SK-N-DZ (cell line): ENCODE measurements around the gene TMEM217.
A peak's percentile ranks its signal among the peaks of the same experiment; 100 is the strongest.
"Not testable (repeated sequence)": the region's sequence is repeated elsewhere in the genome, so short reads cannot be mapped to it uniquely, and the experiment has no call there.

Experiments used
- DNase-seq: peaks from one replicate; pipeline ENCODE4 v3.0.0-alpha.2; 2015; ENCODE audit warnings: low spot score

Gene TMEM217

DNA sequence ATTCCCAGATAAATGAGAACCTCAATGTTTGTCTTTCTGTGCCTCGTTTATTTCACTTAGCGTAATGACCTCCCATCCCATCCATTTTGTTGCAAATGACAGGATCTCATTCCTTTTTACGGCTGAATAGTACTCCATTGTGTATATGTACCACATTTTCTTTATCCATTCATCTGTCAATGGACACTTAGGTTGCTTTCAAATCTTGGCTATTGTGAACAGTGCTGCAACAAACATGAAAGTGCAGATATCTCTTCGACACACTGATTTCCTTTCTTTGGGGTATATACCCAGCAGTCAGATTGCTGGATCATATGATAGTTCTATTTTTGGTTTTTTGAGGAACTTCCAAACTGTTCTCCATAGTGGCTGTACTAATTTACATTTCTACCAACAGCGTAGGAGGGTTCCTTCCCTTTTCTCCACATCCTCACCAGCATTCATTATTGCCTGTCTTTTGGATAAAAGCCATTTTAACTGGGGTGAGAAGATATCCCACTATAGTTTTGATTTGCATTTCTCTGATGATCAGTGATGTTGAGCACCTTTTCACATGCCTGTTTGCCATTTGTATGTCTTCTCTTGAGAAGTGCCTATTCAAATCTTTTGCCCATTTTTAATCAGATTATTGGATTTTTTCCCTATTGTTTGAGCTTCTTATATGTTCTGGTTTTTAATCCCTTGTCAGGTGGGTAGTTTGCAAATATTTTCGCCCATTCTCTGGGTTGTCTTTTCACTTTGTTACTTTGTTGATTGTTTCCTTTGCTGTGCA, 71.8 kb downstream of the TMEM217 start:
- DNase-seq, result not testable (repeated sequence)

DNA sequence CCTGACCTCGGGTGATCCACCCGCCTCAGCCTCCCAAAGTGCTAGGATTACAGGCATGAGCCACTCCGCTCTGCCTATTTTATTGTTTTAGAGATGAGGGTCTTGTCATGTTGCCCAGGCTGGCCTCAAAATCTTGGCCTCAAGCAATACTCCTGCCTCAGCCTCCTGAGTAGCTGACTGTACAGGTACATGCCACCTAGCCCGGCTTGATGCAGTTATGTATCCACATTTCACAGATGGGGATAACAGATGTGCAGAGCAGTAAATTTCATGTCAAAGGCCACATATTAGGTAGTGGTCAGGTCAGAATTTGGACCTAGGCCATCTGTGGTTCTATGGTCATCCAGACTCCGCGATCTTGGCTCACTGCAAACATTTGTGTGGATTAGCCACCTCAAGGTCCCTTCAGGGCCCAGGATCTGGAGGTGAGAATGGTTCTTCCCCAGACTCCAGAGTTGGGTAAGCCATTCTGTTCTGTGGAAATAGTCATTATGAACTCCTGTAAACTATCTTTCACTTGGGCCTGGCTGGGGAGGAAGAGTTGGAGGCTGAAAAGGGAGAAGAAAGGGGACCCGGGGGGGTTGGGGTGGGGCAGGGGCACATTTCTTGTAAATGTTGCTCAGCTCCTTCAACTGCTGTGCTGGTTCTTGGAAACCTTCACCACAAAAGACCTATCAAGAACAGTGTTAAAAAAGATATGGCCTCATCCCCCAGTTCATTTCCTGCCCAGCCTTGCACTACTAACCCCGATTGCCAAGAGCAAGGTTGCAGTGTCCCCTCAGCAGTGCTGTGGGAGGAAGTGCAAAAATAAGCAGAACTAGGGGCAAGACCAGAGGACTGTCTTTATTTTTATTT, 75.0 kb downstream of the TMEM217 start:
- no peak for DNase-seq

DNA sequence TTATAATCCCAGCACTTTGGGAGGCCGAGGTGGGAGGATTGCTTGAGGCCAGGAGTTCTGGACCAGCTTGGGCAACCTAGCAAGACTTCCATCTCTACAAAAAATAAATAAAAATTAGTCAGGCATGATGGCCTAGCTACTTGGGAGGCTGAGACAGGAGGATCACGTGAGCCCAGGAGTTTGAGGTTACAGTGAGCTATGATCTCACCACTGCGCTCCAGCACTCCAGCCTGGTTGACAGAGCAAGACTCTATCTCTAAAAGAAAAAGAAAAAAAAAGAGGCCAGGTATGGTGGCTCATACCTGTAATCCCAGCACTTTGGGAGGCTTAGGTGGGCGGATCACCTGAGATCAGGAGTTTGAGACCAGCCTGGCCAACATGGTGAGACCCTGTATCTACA, 77.3 kb downstream of the TMEM217 start:
- DNase-seq, result not testable (repeated sequence)

DNA sequence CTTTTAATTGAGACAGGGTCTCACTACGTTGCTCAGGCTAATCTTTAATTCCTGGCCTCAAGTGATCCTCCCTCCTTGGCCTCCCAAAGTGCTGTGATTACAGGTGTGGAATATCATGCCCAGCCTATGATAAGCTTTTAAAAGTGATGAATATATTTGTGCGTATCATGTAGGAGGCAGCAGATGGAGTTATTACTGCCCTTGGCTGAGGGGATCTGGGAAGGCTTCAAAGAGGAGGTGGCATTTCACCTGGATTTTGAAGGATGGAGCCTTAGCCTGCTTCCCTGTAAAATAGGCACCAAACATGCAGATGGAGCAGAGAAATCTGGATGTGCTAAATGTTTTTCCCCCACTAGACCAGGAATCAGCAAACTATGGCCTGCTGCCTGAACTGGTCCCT, 77.9 kb downstream of the TMEM217 start:
- DNase-seq, result no peak

DNA sequence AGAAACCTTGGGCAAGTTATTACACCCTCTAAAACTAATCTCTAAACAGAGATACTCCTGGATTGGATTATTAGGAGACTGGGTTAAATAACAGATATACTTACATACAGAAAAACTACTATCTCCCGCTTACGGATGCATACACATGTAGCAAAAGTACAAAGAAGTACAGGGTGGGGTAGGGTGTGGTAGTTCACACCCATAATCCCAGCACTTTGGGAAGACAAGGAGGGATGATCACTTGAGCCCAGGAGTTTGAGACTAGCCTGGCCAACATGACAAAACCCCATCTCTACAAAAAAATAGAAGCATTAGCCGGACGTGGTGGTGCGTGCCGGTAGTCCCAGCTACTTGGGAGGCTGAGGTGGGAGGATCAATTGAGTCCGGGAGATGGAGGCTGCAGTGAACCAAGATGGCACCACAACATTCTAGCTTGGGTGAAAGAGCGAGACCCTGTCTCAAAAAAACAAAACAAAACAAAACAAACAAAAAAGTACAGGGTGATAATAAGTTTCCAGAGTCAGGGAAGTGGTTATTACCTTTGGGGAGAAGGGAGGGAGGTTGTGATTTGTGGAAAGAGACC, 79.9 kb downstream of the TMEM217 start:
- DNase-seq, result no peak

DNA sequence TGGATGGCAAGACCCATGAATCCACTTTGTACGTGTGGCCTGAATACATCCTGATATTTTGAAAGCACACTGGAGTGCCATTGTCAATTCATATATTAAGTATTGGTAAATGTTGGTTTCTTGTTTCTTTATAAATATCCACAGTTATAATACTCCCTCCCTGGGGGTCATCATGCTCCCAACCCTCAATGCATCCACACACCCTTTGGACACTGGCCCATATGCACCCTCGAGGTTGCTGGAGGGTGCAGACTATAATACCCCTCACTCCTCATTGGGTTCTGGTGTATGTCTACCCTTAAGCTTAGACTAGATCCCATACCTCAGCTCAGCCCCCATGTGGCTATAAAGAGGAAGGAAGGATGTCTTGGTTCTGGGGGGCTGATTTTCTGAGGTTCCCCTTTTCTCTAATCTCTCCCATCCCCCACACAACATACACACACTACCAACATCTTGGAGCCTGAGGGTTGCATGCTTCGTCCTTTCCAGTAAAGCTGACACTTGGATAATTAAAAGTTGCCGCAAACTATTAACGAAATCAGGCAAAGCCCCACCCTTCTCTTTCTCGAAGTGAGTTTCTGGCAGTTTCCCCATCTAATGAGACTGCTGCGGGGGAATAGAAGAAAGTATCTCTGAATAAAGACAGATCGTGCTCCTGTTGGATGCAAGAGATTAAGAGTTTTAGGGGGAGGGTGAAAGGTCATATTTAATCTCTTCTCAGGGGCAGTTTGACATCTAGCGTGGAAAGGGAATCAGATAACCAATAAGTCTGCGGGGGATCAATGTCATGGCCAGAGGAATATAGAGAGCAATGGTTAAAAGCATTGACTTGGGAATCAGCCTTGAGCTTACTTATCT, 80.6 kb downstream of the TMEM217 start:
- DNase-seq, result no peak

DNA sequence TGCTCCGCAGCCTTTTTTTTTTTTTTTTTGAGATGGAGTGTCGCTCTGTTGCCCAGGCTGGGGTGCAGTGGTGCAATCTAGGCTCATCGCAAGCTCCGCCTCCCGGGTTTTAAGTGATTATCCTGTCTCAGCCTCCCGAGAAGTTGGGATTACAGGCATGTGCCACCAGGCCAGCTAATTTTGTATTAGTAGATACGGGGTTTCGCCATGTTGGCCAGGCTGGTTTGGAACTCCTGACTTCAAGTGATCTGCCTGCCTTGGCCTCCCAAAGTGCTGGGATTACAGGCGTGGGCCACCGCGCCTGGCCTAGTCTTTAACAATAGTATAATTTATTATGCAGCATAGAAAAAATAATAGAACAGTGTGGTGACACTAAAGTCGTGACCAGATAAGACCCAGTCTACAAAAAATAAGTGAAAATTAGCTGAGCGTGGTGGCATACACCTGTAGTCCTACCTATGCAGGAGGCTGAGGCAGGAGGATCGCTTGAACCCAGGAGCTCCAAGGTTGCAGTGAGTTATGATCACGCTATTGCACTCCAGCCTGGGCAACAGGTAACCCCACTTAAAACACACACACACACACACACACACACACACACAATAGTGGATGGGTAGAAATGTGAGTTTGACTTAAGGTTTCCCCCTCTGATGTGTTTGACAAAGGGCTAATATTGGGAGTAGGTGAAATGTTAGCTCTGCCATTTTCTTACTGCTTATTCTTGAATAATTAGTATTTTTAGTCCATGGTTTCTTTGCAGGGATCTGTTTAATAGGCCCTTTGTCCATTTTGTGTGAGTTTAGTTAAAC, 81.5 kb downstream of the TMEM217 start:
- DNase-seq, result no peak

DNA sequence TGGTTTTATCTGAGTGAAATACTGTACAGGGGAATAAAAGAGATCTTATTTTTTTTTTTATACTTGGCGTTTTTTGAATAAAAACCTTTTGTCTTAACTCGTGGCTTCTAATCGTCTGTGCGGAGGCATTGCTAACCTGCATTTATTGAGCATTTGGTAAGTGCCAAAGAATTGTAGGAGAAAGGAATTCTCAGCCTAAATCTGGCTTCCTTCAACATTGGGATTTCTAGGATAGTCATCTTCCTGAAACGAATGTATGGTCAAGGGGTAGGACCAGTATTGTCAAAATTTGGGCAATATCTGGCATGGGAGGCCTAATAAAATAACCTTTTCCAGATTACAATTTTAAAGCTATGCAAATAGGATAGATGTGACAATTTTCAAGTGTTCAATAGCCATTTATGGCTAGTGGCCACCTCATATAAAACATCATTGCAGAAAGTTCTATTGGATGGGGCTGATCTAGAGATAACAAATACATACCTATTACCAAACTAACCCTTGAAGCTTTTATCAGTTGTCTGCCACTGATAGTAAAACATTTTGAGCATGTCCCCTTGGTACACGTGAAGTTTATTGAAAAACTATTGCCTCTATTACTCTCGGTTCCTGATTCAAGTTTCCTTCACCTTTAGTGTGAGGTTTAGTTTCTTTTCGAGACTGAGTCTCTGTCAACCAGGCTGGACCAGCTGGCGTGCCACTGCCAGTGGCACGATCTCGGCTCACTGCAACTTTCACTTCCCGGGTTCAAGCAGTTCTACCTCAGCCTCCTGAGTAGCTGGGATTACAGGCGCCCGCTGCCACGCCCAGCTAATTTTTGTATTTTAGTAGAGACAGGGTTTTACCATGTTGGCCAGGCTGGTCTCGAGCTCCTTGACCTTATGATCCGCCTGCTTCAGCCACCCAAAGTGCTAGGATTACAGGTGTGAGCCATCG, 82.3 kb downstream of the TMEM217 start:
- no peak for DNase-seq

DNA sequence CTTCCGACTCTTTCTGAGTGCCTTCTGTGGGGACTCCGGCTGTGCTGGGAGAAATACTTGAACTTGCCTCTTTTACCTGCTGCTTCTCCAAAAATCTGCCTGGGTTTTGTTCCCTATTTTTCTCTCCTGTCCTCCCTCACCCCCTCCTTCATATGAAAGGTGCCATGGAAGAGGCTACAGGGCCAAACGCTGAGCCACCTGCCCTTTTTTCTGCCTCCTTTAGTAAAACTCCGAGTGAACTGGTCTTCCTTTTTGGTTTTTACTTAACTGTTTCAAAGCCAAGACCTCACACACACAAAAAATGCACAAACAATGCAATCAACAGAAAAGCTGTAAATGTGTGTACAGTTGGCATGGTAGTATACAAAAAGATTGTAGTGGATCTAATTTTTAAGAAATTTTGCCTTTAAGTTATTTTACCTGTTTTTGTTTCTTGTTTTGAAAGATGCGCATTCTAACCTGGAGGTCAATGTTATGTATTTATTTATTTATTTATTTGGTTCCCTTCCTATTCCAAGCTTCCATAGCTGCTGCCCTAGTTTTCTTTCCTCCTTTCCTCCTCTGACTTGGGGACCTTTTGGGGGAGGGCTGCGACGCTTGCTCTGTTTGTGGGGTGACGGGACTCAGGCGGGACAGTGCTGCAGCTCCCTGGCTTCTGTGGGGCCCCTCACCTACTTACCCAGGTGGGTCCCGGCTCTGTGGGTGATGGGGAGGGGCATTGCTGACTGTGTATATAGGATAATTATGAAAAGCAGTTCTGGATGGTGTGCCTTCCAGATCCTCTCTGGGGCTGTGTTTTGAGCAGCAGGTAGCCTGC, 83.2 kb downstream of the TMEM217 start:
- DNase-seq, result no peak

DNA sequence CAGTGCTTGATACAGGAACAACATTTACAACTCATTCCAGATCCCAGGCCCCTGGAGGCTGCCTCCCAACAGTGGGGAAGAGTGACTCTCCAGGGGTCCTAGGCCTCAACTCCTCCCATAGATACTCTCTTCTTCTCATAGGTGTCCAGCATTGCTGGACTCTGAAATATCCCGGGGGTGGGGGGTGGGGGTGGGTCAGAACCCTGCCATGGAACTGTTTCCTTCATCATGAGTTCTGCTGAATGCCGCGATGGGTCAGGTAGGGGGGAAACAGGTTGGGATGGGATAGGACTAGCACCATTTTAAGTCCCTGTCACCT, 83.8 kb downstream of the TMEM217 start:
- DNase-seq, result no peak

DNA sequence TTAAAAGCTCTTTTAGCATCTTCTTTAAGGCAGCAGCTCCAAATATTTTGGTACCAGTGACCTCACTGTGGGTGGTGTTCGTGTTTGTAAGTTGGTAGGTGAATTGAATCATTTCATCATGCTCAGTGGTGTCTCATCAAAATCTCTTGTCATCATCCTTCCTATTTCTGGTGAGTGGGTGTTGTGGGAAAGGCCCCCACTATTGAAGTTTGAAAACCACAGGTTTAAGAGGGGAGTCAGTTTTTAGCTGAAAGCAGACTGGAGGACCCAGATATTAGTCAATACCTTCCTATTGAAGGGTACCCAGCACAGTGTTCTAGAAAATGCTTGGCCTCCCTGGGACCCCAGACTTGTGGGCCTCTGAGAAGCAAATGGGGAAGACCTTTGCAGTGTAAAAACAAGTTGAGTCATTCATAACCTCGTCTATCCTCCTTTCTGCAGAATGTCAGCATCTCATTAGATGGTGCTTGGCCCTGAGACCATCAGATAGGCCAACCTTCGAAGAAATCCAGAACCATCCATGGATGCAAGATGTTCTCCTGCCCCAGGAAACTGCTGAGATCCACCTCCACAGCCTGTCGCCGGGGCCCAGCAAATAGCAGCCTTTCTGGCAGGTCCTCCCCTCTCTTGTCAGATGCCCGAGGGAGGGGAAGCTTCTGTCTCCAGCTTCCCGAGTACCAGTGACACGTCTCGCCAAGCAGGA, 84.3 kb downstream of the TMEM217 start:
- no peak for DNase-seq

DNA sequence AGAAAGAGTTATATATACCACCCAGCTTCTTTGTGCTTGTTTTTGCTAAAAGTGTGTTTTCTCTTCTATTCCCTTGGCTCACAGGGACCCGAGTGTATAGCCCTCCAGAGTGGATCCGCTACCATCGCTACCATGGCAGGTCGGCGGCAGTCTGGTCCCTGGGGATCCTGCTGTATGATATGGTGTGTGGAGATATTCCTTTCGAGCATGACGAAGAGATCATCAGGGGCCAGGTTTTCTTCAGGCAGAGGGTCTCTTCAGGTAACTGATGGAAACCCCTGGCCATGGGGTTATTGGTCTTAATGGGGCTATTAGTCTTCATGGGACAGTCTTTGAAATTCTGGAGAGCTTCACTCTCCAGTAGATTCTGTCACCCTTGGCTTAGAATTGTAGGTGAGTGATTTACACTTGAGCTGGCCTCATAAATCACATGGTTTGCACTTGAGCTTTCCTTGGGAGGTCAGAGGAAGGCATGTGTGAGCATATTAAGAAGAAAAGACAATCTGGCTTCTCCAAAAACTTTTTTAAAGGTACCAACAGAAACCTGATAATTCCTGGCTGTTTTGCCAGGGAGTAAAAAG, 84.9 kb downstream of the TMEM217 start:
- DNase-seq, result no peak

DNA sequence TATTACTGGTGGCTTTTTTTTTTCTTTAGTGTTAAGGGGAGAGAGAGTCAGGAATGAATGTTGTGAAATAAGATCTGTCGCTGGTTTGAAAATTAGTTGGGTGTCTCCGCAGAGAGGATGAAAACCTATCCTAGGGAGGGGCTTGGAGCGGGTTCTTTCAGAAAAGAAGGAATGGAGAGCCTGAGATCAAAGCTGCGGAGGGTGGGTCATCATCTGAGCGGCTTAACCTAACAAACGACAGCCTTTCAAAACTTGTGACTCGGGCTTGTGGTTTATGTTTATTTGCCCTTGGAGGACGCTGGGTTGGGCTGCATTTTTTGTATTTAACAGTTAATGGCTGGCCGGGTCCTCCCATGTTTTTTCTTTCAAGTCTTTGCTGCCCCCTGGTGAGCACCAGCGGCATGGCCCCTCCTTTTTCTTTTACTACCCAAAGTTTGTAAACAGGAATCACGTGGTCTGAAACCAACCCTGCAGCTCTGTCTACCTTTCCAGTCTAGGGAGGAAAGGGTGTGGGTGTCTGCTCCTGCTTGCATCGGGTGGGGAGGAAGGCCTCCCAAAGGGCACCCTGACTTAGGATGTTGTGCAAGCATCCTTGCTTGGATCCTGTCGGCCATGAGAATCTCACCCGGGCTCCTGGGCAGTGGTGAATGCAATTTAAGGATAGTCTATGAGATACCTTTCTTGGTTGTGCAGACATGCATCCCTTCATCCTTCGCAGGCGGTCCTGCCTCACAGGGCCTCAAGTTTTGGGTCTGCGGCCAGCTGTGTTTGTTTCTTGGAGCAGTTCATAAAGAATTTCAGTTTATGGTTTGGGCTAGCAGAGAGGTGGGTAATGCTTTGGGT, 85.8 kb downstream of the TMEM217 start:
- peak; percentile 82 for DNase-seq

DNA sequence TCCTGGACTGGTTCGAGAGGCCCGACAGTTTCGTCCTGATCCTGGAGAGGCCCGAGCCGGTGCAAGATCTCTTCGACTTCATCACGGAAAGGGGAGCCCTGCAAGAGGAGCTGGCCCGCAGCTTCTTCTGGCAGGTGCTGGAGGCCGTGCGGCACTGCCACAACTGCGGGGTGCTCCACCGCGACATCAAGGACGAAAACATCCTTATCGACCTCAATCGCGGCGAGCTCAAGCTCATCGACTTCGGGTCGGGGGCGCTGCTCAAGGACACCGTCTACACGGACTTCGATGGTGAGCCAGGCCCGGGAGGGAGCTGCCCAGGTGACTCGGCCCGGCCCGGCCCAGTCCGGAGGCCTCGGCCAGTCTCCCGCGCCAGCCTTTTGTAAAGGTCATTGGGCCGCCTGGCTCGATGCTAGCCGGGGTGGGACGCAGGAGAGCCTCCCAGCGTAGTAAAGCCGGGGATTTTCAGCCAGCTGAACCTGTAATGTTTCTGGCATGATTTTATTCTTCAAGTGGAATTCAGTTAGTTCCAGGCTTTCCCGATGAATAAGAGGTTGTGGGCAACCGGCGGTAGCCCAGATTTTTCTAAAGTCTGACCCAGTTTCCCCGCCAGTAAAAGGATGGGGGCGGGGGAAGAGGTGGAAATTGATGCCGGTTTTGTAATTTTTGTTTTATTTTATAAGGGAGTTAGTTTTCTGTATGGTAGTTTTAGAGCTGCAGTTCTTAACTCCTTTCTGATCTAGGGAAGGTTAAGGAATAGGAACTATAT, 86.6 kb downstream of the TMEM217 start:
- DNase-seq, result peak; percentile 29

DNA sequence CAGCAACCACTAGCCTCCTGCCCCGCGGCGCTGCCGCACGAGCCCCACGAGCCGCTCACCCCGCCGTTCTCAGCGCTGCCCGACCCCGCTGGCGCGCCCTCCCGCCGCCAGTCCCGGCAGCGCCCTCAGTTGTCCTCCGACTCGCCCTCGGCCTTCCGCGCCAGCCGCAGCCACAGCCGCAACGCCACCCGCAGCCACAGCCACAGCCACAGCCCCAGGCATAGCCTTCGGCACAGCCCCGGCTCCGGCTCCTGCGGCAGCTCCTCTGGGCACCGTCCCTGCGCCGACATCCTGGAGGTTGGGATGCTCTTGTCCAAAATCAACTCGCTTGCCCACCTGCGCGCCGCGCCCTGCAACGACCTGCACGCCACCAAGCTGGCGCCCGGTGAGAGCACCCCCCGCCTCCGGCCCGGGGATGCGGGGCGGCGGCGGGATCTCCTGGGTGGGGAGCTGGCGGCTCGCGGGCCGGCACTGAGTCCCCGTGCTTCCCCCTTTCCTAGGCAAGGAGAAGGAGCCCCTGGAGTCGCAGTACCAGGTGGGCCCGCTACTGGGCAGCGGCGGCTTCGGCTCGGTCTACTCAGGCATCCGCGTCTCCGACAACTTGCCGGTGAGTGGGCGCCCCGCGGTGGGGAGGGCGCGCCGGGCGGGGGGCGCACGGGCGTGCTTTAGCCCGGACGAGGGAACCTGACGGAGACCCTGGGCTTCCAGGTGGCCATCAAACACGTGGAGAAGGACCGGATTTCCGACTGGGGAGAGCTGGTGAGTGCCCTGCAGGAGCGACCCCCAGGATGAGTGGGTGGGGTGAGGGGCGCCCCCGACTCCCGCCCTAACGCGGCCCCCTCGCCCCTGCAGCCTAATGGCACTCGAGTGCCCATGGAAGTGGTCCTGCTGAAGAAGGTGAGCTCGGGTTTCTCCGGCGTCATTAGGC, 87.4 kb downstream of the TMEM217 start:
- peak; percentile 68 for DNase-seq
